Skeletal muscle cell (primary cell): Measurements from ENCODE around the gene TMEM229A.

Source experiments
- DNase-seq: peaks from one replicate; pipeline ENCODE4 v3.0.0-alpha.2; 2010; ENCODE audit warnings: low read depth
- H3K4me3 ChIP-seq: 2 replicates; pipeline ENCODE4 v1.5.1; 2011; ENCODE audit warnings: low read depth, mild to moderate bottlenecking, control low read depth, low read length, moderate library complexity

The TMEM229A gene

DNA sequence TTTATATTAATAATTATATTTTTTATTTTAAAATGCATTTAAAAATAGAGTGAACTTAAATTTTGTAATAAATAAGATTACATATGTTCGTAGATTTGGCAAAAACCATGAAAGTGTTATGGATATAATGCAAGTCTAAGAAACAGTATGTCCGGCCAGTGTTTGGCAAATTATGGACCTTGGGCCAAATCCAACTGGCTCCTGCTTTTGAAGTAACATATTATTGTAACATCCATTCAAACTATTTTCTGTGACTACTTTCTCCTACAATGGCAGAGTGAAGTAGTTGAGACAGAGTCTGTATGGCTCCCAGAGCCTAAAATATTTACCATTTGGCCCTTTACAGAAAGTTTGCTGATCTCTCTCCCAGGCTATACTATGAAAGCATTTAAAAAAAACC is 38.9 kb downstream of the TMEM229A start:
- no peak overlapping the region for H3K4me3 ChIP-seq
- no peak for DNase-seq

DNA sequence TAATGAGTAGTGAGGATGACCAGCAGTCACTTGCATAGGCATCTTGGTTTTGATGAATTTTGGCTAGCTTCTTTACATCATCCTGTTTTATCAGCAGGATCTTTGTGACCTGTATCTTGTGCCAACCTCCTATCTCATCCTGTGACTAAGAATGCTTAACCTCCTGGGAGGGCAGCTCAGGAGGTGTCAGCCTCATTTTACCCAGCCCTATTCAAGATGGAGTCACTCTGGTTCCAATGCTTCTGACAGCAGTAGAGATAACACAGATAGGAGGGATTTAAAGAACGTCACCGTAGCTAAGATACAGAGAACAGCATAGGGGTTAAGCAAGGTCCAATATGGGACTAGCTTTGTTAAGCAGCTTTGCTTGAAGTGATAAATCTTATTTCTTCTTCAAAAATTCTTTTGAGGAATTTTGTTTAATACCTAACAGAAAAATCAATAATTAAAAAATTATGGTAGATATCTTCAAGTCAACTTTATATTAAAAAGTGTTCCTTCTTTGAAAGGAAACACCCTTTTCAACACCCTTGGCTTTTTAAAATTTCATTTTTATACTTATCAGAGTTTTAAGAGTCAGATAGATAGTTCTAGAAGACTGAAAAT is 39.9 kb downstream of the TMEM229A start:
- no peak for DNase-seq

DNA sequence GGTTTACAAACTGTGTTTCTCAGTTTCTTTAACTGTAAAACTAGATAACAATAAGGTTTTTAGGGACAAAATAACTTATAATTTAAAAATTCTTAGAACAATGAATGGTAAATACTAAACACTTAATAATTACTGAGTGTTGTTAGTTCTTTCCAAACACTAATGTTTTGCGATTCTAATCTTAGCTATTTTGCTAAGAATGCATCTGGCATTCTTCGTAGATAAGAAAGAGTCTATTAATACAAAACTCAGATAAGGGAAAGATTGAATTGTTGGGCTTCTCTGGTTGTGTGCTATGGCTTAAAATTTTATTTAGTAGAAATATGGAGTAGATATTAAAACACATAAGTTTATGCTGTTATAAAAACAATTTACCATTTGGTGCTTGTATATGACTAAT is 45.4 kb downstream of the TMEM229A start:
- H3K4me3 ChIP-seq: no peak overlapping the region
- no peak for DNase-seq

More for the DNA sequence above, 39.9 kb downstream of the TMEM229A start:
- H3K4me3 ChIP-seq: no peak overlapping the region
